GM18511 (cell line): Measurements from ENCODE around the gene NDUFAF7.
"Not testable (repeated sequence)": the region's sequence is repeated elsewhere in the genome, so short reads cannot be mapped to it uniquely, and the experiment has no call there.

Experiments
- ATAC-seq: cut with Tn5 transposase; IDR thresholded peaks from one replicate; pipeline ENCODE4 v1.9.1; 2021; ENCODE audit warnings: mild to moderate bottlenecking, moderate library complexity; ENCODE audit not compliant: unreplicated experiment

NDUFAF7 gene

GRCh38 chr2:37276291-37276690 is 44.8 kb downstream of the NDUFAF7 start:
- ATAC-seq = no peak

- ATAC-seq = no peak
These were observed 50.5 kb downstream of the NDUFAF7 start for GRCh38 chr2:37281916-37282315.

DNA sequence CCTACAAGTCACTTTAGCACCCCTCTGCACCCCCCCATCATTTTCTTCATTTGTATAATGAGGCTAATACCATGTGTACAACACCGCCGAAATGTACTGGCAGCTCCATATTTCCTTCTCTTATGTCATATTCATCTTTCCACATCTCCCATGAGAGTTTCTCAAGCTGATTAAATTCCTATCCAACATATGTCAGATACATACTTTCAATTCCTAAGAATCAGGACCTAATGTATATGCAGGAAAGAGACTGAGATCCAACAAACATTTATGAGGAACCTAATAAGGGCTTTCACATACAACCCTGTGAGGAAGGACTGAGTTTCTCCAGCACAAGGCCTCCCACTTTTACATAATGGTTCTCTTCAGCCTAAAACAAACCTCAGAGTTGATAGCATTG is 51.3 kb downstream of the NDUFAF7 start:
- no peak for ATAC-seq

- ATAC-seq = no peak
These were observed 51.7 kb downstream of the NDUFAF7 start for GRCh38 chr2:37283207-37283606.

DNA sequence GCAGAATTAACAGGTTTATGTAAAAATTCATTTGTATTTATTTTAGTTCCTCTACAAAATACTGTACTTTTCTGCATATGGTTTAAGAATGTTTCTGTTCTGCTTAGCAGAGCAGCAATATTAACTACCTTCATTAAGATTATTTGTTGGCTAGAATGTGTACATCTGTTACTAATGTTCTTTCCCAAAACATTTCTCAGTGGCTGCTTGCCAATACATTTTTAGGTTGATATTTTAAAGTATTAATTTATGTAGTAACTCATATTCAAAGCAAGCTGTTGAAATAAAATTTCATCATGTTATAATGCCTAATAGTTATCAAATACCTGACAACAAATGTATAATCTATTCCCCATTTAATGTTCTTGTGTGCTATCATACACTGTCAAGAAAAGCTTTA is 52.9 kb downstream of the NDUFAF7 start:
- ATAC-seq = no peak

DNA sequence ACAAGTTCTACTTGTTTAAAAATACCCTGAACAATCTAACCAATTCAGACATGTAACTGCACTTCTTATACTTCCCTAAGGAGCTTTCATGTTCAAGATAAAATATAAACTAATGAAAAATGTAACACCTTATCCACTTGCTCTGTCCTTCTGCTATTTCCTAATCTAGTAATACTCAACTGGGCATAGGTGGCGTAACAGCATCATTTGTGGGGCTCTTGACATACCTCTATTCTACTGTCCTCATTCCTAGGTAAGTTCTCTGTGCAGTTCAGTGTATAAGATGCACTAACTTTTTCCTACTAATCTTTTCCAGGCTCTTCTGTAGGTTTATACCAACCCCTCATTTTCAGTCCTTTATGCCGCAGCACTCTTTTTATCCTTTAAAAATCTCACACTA is 56.5 kb downstream of the NDUFAF7 start:
- no peak for ATAC-seq

- ATAC-seq = no peak
These were observed 60.2 kb downstream of the NDUFAF7 start for GRCh38 chr2:37291680-37292079.

DNA sequence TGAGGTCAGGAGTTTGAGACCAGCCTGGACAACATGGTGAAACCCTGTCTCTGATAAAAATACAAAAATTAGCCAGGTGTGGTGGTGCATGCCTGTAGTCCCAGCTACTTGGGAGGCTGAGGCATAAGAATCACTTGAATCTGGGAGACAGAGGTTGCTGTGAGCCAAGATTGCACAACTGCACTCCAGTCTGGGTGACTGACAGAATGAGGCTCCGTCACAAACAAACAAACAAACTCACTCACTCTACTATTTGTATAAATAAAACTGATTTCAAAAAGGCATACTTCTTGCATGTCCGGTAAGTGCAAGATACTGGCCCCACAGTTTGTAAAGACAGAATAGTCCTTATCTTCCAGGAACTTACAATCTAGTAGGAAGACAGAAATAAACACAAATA is 63.4 kb downstream of the NDUFAF7 start:
- ATAC-seq = not testable (repeated sequence)

GRCh38 chr2:37295469-37296073 is 64.1 kb downstream of the NDUFAF7 start:
- no peak for ATAC-seq

DNA sequence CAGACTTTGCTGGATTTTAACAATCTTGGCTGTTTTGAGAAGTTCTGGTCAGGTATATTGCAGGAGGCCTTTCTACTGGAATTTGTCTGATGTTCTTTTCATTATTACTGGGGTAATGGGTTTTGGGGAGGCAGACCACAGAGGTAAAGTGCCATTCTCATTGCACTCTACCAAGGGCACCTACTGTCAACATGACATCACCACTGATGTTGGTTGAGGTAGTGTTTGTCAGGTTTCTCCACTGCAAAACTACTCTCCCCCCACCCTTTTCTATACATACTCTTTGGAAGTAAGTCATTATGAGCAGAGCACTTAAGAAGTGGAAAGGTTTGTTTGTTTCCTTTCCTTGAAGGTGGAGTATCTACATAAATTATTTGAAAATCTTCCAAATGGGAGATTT is 66.2 kb downstream of the NDUFAF7 start:
- ATAC-seq = no peak
